GM21529 (cell line): ENCODE results near the gene MIAT.

Experiments
- ATAC-seq: cut with Tn5 transposase; IDR thresholded peaks from one replicate; pipeline ENCODE4 v1.9.1; 2021; ENCODE audit not compliant: unreplicated experiment

MIAT gene

DNA sequence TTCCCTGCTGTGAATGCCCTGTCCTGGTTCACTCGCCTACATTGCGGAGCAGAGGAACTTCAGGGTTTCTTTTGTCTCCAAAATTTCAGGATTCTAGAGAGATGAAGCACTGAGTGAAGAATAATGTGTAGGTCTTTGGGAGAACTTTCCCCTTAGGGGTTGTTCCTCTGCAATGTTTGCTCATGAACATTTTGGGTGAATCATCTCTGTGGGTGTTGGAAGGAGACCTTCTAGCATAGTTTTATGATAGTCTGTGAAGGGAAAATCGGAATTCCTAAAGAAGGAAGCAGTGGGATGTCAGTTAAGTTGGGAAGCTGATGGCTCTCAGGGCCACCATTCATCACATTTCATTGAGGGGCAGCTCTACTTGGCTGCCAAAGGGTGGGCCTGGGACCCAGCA lies 64.8 kb downstream of the MIAT start:
- ATAC-seq: no peak

- no peak for ATAC-seq
These were observed 67.0 kb downstream of the MIAT start for GRCh38 chr22:26724414-26724813.

DNA sequence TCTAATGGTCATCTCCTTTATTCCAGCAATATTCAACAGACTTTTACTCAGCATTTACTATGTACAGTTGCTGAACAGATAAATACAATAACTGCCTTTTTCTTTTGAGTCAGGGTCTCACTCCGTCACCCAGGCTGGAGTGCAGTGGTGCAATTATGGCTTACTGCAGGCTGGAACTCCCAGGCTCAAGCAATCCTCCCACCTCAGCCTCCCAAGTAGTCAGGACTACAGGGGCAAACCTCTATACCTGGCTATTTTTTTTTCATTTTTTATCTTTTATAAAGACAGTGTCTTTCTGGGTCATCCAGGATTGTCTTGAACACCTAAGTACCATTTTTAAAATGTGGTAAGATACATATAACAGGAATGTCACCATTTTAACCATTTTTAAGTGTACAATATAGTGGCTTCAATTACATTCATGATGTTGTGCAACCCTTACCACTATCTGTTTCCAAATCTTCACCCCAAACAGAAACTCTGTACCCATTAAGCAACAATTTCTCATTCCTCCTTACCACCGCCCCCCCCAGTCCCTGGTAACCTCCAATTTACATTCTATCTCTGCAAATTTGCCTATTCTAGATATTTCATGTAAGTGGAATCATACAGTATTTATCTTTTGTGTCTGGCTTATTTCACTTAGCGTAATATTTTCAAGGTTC lies 67.8 kb downstream of the MIAT start:
- ATAC-seq: no peak
